Endothelial cell of umbilical vein (primary cell): ENCODE data around the gene CARNS1. TPM values are rescaled to one million over a fixed set of nuclear protein-coding genes. Genes with fewer than 3 reads are reported as not detected.

Source experiments
- BruUV-seq: library from RNA; stranded (reverse); fragments of 400-500 nt; replicated peaks from 2 replicates; lab custom pipeline; 2021; lab: Mats Ljungman, UMichigan
- CTCF ChIA-PET: fragments of 300-600, 350-600 bp; sonication (Branson Sonifier 250); formaldehyde crosslinking; loops from one replicate; lab custom pipeline; 2021; ENCODE audit warnings: antibody characterized with exemption, inconsistent platforms; lab: Charles Lee
- POLR2A ChIA-PET: fragments of 300-600, 350-600 bp; sonication (Branson Sonifier 250); formaldehyde crosslinking; loops from one replicate; lab custom pipeline; 2021; ENCODE audit warnings: antibody characterized with exemption, inconsistent platforms; lab: Charles Lee
- DNase-seq: peaks from one replicate; pipeline ENCODE4 v3.0.0-alpha.2; 2011; ENCODE audit warnings: low read depth, low spot score
- FAIRE-seq: peaks from 2 replicates; lab custom pipeline; 2011; peaks lifted over from hg19 to GRCh38; lab: Jason Lieb, UNC
- H2AFZ ChIP-seq: 2 replicates; pipeline ENCODE4 v1.6.0; 2012; ENCODE audit warnings: low read depth, low read length, control low read depth, inconsistent platforms
- H3K27ac ChIP-seq: 2 replicates; pipeline ENCODE4 v1.5.1; 2011; ENCODE audit warnings: low read depth, mild to moderate bottlenecking, control low read depth, low read length, moderate library complexity; ENCODE audit not compliant: insufficient read depth
- H3K27me3 ChIP-seq, 2 experiments: 2 replicates each; pipeline versions ENCODE4 v1.6.0 to v1.6.1; 2011; ENCODE audit warnings: low read length in 2 of 2, mixed read lengths in 1 of 2; ENCODE audit not compliant: control insufficient read depth in 2 of 2, insufficient read depth in 2 of 2
- H3K36me3 ChIP-seq, 2 experiments: 2 replicates in 1 of 2; 3 replicates in 1 of 2; pipeline ENCODE4 v1.5.1; 2011; ENCODE audit warnings: low read length in 2 of 2, mild to moderate bottlenecking in 1 of 2, moderate library complexity in 1 of 2; ENCODE audit not compliant: control insufficient read depth in 2 of 2, insufficient read depth in 2 of 2; ENCODE audit errors: extremely low read depth in 1 of 2
- H3K4me1 ChIP-seq: 3 replicates; pipeline ENCODE4 v1.5.1; 2011; ENCODE audit warnings: mild to moderate bottlenecking, low read length; ENCODE audit not compliant: control insufficient read depth, insufficient read depth; ENCODE audit errors: extremely low read depth
- H3K4me2 ChIP-seq: 2 replicates; pipeline ENCODE4 v1.6.1; 2011; ENCODE audit warnings: low read length, control low read depth, mixed read lengths; ENCODE audit not compliant: insufficient read depth
- H3K4me3 ChIP-seq, 3 experiments: fragments of 200-600 bp in 1 of 3; sonication (generic), shearing (Covaris generic) in 1 of 3; replicated peaks in 1 of 3; 2 replicates each; pipeline ENCODE4 v1.5.1; 2011 to 2016; ENCODE audit warnings: control low read depth in 3 of 3, low read length in 3 of 3, mild to moderate bottlenecking in 2 of 3, inconsistent platforms in 1 of 3, low read depth in 1 of 3, moderate library complexity in 1 of 3; ENCODE audit not compliant: insufficient read depth in 1 of 3
- H3K79me2 ChIP-seq: 2 replicates; pipeline ENCODE4 v1.6.0; 2012; ENCODE audit warnings: low read length, inconsistent platforms; ENCODE audit not compliant: control insufficient read depth, insufficient read depth
- H3K9ac ChIP-seq: replicated peaks from 2 replicates; pipeline ENCODE3; 2011; ENCODE audit warnings: low read length, control low read depth; ENCODE audit not compliant: insufficient read depth; ENCODE audit errors: extremely low read depth
- H3K9me1 ChIP-seq: replicated peaks from 3 replicates; pipeline ENCODE4 v1.6.0; 2011; ENCODE audit warnings: mild to moderate bottlenecking, low read length; ENCODE audit not compliant: control insufficient read depth, insufficient read depth; ENCODE audit errors: extremely low read depth
- H3K9me3 ChIP-seq: replicated peaks from 2 replicates; pipeline ENCODE4 v1.5.1; 2012; ENCODE audit warnings: low read length, inconsistent platforms; ENCODE audit not compliant: control insufficient read depth, insufficient read depth
- H4K20me1 ChIP-seq: replicated peaks from 2 replicates; pipeline ENCODE3; 2011; ENCODE audit warnings: mild to moderate bottlenecking, low read length; ENCODE audit not compliant: control insufficient read depth, insufficient read depth; ENCODE audit errors: extremely low read depth
- EZH2 ChIP-seq: IDR thresholded peaks from 2 replicates; pipeline ENCODE4 v1.6.1; 2012; ENCODE audit warnings: borderline replicate concordance, low read depth, mild to moderate bottlenecking, moderate library complexity, low read length, inconsistent platforms; ENCODE audit not compliant: severe bottlenecking
- FOS ChIP-seq: IDR thresholded peaks from 2 replicates; pipeline ENCODE4 v1.6.1; 2011; ENCODE audit warnings: mild to moderate bottlenecking, low read length, moderate library complexity, borderline replicate concordance; ENCODE audit not compliant: insufficient read depth
- GATA2 ChIP-seq: IDR thresholded peaks from 2 replicates; pipeline ENCODE4 v1.7.0; 2011; ENCODE audit warnings: low read depth, mild to moderate bottlenecking, moderate library complexity, mixed read lengths, low read length; ENCODE audit not compliant: insufficient read length, insufficient read depth
- JUN ChIP-seq: IDR thresholded peaks from 2 replicates; pipeline ENCODE4 v1.6.1; 2011; ENCODE audit warnings: borderline replicate concordance, low read depth; ENCODE audit not compliant: insufficient read length, insufficient read depth
- MYC ChIP-seq: IDR thresholded peaks from one replicate; pipeline ENCODE4 v1.6.1; 2011; ENCODE audit warnings: mild to moderate bottlenecking, low read depth, low read length
- POLR2A ChIP-seq: IDR thresholded peaks from 2 replicates; pipeline ENCODE4 v1.6.1; 2012; ENCODE audit warnings: low read depth, mild to moderate bottlenecking, control low read depth, low read length
- POLR2AphosphoS5 ChIP-seq: IDR thresholded peaks from 2 replicates; pipeline ENCODE4 v1.6.1; 2012; ENCODE audit warnings: low read depth, mild to moderate bottlenecking, control low read depth, low read length, moderate library complexity; ENCODE audit not compliant: insufficient read depth
- dilution Hi-C: fragments of 300-500 bp; cut with MboI; formaldehyde crosslinking; loops from one replicate; pipeline ENCODE4 v1.15.0; 2019; ENCODE audit warnings: low sequenced_read_pairs; ENCODE audit not compliant: extremely low pct_ligation_motif_present
- intact Hi-C: fragments of 100-400 bp; cut with micrococcal nuclease; formaldehyde crosslinking; loops from one replicate; pipeline ENCODE4 v1.10.0; 2022
- polyA plus RNA-seq, 4 experiments: library from polyadenylated mRNA; depleted of rRNA in 3 of 4; stranded (reverse) in 3 of 4; unstranded in 1 of 4; fragments of >200 nt; gene quantifications; 2 replicates each; pipeline versions ENCODE4 v1.2.1 to v1.2.3, GENCODE V29; 2011 to 2012; ENCODE audit warnings: missing spikeins in 1 of 4
- total RNA-seq: library from RNA; stranded (reverse); gene quantifications from 2 replicates; pipeline ENCODE4 v1.2.3, GENCODE V29; 2021
- TF ChIP-seq, protein P1 (sequence below), 2 donors: IDR thresholded peaks; 1 replicate in 1 of 2; 2 replicates in 1 of 2; pipeline ENCODE4 v1.5.1; 2011; ENCODE audit warnings: low read length in 2 of 2, mild to moderate bottlenecking in 2 of 2, moderate library complexity in 2 of 2, control low read depth in 1 of 2, inconsistent platforms in 1 of 2, low read depth in 1 of 2; ENCODE audit not compliant: insufficient read depth in 1 of 2; ENCODE audit errors: extremely low read depth in 1 of 2
- TF ChIP-seq, protein P2 (sequence below): IDR thresholded peaks from 2 replicates; pipeline ENCODE4 v1.6.1; 2011; ENCODE audit not compliant: insufficient read depth, insufficient read length

CARNS1 gene
- total and polyA plus RNA-seq, 2 donors (not counting 3 experiments of a cell fraction or from before 2014, with no cell fraction given), result 0.14 to 0.35 TPM

DNA sequence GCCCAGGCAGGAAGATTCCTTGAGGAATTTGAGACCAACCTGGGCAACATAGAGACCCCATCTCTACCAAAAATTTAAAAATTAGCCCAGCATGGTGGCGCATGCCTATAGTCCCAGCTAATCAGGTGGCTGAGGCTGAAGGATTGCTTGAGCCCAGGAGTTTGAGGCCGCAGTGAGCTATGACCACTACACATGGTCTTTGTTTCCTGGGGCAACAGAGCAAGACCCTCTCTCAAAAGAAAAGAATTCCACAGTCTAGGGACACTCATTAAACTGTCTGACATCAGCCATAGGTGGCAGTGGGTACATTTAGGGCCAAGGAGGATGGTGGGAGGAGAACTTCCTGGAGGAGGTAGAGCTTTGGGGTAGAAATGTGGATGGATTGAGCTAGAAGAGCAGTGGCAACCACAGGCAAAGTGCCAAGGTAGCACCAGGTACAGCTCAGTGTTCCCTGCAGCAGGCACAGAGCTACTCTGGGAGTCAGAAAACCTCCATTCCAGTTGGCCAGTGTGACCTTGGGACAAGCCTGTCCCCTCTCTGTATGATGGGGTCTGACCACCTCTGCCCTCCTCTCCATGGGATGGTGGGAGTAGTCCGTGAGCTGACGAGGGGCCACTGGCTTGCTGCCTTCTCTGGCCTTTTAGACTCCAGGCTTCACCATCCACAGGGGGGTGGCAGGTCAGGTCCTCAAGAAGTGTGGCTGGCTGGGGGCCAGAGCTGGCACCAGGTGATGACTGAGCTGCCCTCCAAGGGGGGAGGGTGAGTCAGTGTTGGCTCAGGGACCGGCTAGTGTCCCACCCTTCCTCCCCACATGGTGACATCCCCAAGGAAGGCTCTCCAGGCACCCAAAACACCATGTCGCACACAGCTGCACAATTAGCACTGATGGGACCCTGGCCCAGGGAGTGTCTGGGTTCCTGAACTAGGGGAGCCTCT is 38.3 kb upstream of the CARNS1 start:
- Histone ChIP-seq H3K9ac (no peak overlapping the region), H3K4me3 (no peak overlapping the region), H3K36me3 (no peaks in the 10 kb centered on the region), H3K9me1 (no peaks in the 10 kb centered on the region), H3K9me3 (no peaks in the 10 kb centered on the region), H3K79me2 (peaks cover 1% of the 10 kb centered on the region), H3K4me2 (no peak overlapping the region), H3K4me1 (peaks cover 10% of the 10 kb centered on the region), H3K27ac (no peak overlapping the region), H4K20me1 (no peaks in the 10 kb centered on the region), H3K27me3 (peaks cover 0 to 3% of the 10 kb centered on the region in 2 experiments), H2AFZ (no peak overlapping the region)
- no TSS peak for BruUV-seq
- ChIA-PET CTCF (interaction anchor here (1.2 to 19.7 kb wide), 4 partner anchors 12 to 31 kb away, joined by 3 to 1051 read pairs (median 40); partner anchors contain the start of genes POLD4 and PPP1CA), POLR2A (no interaction called here)
- FAIRE-seq (no peak), DNase-seq (no peak)
- intact Hi-C loops (no loop called here), dilution Hi-C loops (no loop called here)
- TF ChIP-seq POLR2AphosphoS5 (no peak), JUN (no peak), EZH2 (no peak), MYC (no peak), FOS (no peak), POLR2A (no peak), GATA2 (no peak)
- TF ChIP-seq, protein P1, sequence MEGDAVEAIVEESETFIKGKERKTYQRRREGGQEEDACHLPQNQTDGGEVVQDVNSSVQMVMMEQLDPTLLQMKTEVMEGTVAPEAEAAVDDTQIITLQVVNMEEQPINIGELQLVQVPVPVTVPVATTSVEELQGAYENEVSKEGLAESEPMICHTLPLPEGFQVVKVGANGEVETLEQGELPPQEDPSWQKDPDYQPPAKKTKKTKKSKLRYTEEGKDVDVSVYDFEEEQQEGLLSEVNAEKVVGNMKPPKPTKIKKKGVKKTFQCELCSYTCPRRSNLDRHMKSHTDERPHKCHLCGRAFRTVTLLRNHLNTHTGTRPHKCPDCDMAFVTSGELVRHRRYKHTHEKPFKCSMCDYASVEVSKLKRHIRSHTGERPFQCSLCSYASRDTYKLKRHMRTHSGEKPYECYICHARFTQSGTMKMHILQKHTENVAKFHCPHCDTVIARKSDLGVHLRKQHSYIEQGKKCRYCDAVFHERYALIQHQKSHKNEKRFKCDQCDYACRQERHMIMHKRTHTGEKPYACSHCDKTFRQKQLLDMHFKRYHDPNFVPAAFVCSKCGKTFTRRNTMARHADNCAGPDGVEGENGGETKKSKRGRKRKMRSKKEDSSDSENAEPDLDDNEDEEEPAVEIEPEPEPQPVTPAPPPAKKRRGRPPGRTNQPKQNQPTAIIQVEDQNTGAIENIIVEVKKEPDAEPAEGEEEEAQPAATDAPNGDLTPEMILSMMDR (IDR thresholded peaks at IDR 0.05; ENCODE audit: extremely low read depth in 1 of 2, insufficient read depth in 1 of 2, low read depth in 1 of 2, low read length in 2 of 2), result no peak
- TF ChIP-seq, protein P2, sequence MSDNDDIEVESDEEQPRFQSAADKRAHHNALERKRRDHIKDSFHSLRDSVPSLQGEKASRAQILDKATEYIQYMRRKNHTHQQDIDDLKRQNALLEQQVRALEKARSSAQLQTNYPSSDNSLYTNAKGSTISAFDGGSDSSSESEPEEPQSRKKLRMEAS, result no peak
